ENCODE data around the gene SLC29A1. TPM values are rescaled to one million over a fixed set of nuclear protein-coding genes. Genes with fewer than 3 reads are reported as not detected.
A peak's percentile ranks its signal among the peaks of the same experiment; 100 is the strongest.

The SLC29A1 gene
- total RNA-seq, 1 donor from 2014 or later = 221 TPM

DNA sequence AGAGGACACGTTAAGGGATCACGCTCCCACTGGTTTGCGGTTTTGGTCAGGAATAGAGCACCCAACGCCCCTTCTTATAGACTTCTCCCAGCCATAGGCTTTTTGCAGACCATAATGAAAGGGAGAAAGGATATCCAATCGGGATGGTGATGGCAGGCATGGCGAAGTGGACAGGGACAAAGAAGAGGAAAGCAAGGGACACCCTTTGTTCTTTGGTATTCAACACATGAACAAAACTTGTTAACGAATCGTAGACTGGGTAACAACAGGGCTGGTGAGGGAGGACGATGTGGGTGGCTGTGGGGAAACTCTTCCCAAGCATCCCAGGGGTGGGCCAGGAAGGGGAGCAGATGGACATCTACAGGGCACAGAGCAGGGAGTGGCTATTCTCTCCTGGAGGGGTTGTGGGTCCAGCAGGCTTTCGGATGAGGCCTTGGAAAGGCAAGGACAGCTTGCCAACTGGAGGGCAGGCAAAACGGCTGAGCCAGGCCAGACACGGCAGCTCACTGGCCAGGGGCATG is 22.1 kb downstream of the SLC29A1 start:
- Mint-ChIP-seq H3K36me3 (ENCODE audit: low read depth) (peaks cover 28% of the 10 kb centered on the region), H3K9me3 (ENCODE audit: low read depth) (no peaks in the 10 kb centered on the region), H3K27me3 (ENCODE audit: low read depth) (no peaks in the 10 kb centered on the region), H3K4me3 (ENCODE audit: unreplicated experiment) (peak overlapping the region; percentile 98), H3K27ac (ENCODE audit: unreplicated experiment) (peak overlapping the region; percentile 98), H3K4me1 (ENCODE audit: low read depth) (peaks cover 30% of the 10 kb centered on the region)
- peak; percentile 82 for DNase-seq (ENCODE audit: low spot score)
- TF ChIP-seq, protein P1, sequence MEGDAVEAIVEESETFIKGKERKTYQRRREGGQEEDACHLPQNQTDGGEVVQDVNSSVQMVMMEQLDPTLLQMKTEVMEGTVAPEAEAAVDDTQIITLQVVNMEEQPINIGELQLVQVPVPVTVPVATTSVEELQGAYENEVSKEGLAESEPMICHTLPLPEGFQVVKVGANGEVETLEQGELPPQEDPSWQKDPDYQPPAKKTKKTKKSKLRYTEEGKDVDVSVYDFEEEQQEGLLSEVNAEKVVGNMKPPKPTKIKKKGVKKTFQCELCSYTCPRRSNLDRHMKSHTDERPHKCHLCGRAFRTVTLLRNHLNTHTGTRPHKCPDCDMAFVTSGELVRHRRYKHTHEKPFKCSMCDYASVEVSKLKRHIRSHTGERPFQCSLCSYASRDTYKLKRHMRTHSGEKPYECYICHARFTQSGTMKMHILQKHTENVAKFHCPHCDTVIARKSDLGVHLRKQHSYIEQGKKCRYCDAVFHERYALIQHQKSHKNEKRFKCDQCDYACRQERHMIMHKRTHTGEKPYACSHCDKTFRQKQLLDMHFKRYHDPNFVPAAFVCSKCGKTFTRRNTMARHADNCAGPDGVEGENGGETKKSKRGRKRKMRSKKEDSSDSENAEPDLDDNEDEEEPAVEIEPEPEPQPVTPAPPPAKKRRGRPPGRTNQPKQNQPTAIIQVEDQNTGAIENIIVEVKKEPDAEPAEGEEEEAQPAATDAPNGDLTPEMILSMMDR (IDR thresholded peaks at IDR 0.05) = no peak

DNA sequence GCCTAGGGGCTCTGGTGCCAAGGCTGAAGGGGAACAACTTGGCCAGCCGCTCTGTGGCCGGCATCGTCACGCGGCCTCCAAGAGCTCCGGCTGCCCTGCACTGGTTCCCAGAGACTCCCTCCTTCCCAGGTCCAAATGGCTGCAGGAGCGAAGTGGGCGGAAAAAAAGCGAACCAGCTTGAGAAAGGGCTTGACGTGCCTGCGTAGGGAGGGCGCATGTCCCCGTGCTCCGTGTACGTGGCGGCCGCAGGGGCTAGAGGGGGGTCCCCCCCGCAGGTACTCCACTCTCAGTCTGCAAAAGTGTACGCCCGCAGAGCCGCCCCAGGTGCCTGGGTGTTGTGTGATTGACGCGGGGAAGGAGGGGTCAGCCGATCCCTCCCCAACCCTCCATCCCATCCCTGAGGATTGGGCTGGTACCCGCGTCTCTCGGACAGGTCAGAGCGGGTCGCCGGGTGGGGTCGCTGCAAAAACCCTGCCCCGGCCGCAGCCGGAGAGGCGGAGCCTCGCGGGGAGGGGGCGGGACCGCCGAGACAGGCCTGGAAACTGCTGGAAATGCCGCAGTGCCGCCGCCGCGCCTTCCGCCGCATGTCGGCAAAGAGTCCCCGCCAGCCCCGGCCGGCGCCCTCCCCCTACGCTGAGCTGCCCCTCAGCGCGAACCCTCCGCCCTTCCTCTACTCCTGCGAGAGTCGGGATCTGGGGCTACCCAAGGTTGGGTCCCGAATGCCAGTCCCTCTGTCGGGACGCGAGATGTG is 22.7 kb downstream of the SLC29A1 start:
- peak; percentile 95 for DNase-seq (ENCODE audit: low spot score)
- Mint-ChIP-seq H3K4me3 (ENCODE audit: unreplicated experiment) (peak overlapping the region; percentile 98), H3K27me3 (ENCODE audit: low read depth) (no peaks in the 10 kb centered on the region), H3K4me1 (ENCODE audit: low read depth) (peaks cover 35% of the 10 kb centered on the region), H3K36me3 (ENCODE audit: low read depth) (peaks cover 35% of the 10 kb centered on the region), H3K9me3 (ENCODE audit: low read depth) (no peaks in the 10 kb centered on the region), H3K27ac (ENCODE audit: unreplicated experiment) (peak overlapping the region; percentile 98)
- TF ChIP-seq, protein P1 (IDR thresholded peaks at IDR 0.05) = peak; percentile 63

DNA sequence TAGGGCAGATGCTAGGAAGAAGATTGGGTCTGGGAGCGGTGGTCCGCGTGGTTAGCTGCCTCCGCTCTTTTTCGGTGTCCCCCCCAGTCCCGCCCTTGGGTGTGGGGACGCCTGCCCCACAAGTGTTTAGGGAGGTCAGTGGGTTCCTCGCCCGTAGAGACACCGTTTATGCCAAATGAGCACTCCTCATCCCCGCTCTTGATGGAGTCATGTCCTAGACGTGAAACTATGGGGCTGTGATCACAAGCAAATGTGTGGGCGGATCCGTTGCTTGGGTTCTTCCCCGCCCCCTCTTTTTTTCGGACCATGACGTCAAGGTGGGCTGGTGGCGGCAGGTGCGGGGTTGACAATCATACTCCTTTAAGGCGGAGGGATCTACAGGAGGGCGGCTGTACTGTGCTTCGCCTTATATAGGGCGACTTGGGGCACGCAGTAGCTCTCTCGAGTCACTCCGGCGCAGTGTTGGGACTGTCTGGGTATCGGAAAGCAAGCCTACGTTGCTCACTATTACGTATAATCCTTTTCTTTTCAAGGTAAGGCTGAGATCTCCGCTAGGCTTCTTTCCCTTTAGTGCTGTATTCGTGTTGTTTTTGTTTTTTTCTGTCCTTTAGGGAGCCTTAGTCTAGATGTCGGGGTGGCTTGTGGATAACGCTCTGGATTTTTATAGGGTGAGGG is 23.4 kb downstream of the SLC29A1 start, which contains the start of gene HSP90AB1:
HSP90AB1 (plus strand) TSS at position 439 of the 675 bp plus-strand sequence. CDS start 1,529 bp downstream, outside the sequence.
- H3K4me3 Mint-ChIP-seq (ENCODE audit: unreplicated experiment) = peak within 1 kb of the TSS; percentile 98
- DNase-seq (ENCODE audit: low spot score) = peak; percentile 96
- no peaks in the 10 kb centered on the region for H3K27me3 Mint-ChIP-seq (ENCODE audit: low read depth)
- TF ChIP-seq, protein P1 (IDR thresholded peaks at IDR 0.05) = no peak
- peak within 1 kb of the TSS; percentile 98 for H3K27ac Mint-ChIP-seq (ENCODE audit: unreplicated experiment)
- H3K36me3 Mint-ChIP-seq (ENCODE audit: low read depth) = peaks cover 40% of the 10 kb centered on the region
- no peaks in the 10 kb centered on the region for H3K9me3 Mint-ChIP-seq (ENCODE audit: low read depth)
- H3K4me1 Mint-ChIP-seq (ENCODE audit: low read depth) = peaks cover 42% of the 10 kb centered on the region

DNA sequence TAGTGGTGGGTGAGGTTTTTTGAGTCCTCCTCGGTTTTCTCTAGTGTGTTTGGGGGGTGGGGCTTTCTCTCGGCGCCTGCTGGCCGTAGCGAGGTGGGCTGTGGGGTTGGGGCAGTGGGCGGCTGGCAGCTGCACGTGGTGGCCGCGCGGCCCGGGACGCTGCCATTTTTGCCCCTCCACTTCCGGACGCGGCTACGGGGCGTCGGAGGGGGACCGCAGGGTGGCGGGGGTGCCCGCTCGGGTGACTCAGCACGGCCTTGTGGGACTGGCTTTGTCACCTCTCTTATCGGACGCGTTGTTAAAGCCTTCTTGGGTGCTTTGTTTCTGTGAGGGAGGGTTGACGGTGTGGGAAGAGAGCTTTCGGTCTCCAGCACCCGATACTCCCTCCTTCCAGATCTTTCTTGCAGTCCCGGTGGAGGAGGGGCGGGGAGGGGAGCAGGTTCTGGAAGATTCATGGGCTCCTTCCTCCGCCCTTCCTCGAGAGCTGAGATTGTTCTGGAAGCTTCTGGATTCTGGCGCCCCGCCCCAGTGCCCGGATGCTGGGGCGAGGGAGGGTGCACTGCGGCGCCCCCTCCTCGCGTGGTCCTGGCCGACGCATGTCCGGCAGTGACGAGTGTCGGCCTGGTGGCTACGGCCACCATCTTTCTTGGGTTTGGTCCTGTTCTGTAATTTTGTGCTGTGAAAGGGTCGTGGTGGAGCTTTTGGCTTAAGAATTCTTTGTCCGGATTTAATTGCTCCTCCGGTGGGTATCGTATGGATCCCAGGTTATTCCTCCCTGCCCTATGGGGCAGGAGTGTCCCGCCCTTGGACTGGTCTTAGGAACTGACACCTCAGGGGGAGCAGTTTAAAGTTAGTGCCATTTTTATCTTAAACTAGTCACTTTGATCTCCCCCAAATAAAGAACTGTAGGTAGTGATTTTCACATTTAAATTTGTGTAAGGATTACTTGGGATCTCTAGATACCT is 24.2 kb downstream of the SLC29A1 start:
- peak overlapping the region; percentile 98 for H3K4me3 Mint-ChIP-seq (ENCODE audit: unreplicated experiment)
- H3K27me3 Mint-ChIP-seq (ENCODE audit: low read depth) = no peaks in the 10 kb centered on the region
- peaks cover 45% of the 10 kb centered on the region for H3K36me3 Mint-ChIP-seq (ENCODE audit: low read depth)
- no peaks in the 10 kb centered on the region for H3K9me3 Mint-ChIP-seq (ENCODE audit: low read depth)
- TF ChIP-seq, protein P1 (IDR thresholded peaks at IDR 0.05) = peak; percentile 19
- peaks cover 49% of the 10 kb centered on the region for H3K4me1 Mint-ChIP-seq (ENCODE audit: low read depth)
- H3K27ac Mint-ChIP-seq (ENCODE audit: unreplicated experiment) = peak overlapping the region; percentile 98
- peak; percentile 83 for DNase-seq (ENCODE audit: low spot score)
